Measurements from ENCODE around the gene ODR4.
"Not testable (repeated sequence)": the region's sequence is repeated elsewhere in the genome, so short reads cannot be mapped to it uniquely, and the experiment has no call there.

The ODR4 gene

GRCh38 chr1:186424539-186424938 lies 48.9 kb downstream of the ODR4 start:
- DNase-seq, result no peak

DNA sequence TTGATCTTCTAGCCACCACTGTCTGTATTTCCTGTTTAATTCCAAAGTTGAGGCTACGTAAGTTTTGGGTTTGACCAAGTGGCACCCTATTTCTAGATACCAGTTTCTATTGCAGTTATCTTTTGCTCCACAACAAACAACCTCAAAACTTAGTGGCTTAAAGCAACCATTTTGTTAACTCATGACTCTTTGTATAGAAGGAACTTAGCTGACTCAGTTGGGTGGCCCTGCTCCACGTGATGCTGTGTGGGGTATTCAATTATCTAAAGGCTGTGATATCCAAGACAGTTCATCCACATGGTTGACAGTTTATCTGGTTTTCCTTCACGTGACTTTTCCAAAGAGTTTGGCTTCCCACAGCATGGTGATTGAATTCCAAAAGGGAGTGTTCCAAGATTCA lies 50.5 kb downstream of the ODR4 start:
- DNase-seq, result no peak

DNA sequence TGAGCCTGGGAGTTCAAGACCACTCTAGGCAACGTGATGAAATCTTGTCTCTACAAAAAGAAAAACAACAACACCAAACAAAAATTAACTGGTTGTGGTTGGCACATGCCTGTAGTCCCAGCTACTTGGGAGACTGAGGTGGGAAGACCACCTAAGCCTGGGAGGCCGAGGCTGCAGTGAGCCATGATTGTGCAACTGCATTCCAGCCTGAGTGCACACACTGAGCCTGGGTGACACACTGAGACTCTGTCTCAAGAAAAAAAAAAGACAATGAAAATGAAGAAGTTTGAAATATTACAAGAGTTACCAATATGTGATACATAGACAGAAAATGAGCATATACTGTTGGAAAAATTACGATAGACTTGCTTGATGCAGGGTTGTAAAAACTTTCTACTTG lies 53.4 kb downstream of the ODR4 start:
- no peak for DNase-seq

GRCh38 chr1:186435336-186435735 lies 59.7 kb downstream of the ODR4 start:
- peak; percentile 5 for DNase-seq

- no peak for DNase-seq
Observed at GRCh38 chr1:186438567-186438966, 62.9 kb downstream of the ODR4 start.

GRCh38 chr1:186440584-186440983 lies 64.9 kb downstream of the ODR4 start:
- DNase-seq, result peak; percentile 30

GRCh38 chr1:186442651-186443375 lies 67.2 kb downstream of the ODR4 start:
- peak; percentile 70 for DNase-seq

- peak; percentile 51 for DNase-seq
Observed at GRCh38 chr1:186443638-186444037, 68.0 kb downstream of the ODR4 start.

- DNase-seq, result no peak
Observed at GRCh38 chr1:186446152-186446551, 70.5 kb downstream of the ODR4 start.

DNA sequence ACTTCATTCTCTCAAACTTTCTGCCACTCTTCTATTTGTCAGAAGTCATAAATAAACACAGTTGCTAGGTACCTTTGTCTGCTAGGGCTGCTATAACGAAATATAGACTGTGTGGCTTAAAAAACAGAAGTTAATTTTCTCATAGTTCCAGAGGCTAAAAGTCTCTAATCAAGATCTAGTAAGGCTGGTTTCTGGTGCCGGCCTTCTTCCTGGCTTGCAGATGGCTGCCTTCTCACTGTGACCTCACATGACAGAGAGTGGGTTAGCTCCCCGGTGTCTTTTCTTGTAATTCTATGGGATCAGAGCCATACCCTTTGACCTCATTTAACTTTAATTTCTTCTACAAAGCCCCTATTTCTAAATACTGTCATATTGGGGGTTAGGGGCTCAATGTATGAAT lies 79.3 kb downstream of the ODR4 start:
- no peak for DNase-seq

DNA sequence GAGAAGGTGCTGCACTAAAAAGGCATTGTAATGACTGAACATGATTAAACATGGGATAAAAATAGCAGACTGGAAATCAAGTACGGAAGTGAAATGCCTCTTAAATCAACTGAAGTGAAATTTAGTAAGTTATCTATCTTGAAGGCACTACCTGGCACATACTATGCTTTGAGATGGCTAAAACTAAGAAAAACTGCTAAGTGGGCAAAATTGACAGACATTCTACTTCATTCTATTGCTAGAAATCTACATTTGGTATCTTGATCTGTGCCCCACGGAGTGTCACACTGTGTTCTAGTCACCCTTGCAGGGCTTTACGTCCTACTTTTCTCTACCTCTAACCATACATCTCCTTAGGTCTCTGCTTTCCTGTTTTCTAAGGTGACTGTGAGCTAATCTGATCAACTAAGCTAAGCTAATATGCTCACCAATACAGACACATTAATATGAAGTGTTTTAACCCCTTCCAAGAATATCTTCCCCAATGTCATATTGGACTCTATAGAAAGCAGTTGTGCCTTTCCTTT lies 81.2 kb downstream of the ODR4 start:
- DNase-seq, result no peak

GRCh38 chr1:186459161-186459560 lies 83.5 kb downstream of the ODR4 start:
- DNase-seq, result not testable (repeated sequence)

DNA sequence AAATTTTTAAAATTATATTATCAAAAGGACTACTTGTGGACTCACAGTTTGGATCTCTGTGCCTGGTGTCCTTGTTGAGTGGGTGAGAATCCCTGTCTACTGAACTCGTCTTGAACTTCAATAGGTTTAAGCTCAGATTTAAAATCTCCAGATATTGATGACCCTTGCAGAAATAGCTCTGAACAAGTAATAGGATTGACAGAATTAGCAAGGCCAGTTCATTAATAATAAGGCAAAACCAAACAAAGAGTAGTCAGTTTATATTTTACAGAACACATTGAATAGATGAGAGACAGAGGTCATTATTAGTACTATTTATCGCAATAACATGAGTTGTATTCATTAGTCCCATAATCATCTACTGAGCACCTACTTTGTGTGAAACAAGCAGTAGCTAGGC lies 85.4 kb downstream of the ODR4 start, which contains the start of gene PDC:
PDC (minus strand) TSS at position 101 of the 400 bp plus-strand sequence. CDS start 11,655 bp downstream, outside the sequence.
- DNase-seq, result no peak

DNA sequence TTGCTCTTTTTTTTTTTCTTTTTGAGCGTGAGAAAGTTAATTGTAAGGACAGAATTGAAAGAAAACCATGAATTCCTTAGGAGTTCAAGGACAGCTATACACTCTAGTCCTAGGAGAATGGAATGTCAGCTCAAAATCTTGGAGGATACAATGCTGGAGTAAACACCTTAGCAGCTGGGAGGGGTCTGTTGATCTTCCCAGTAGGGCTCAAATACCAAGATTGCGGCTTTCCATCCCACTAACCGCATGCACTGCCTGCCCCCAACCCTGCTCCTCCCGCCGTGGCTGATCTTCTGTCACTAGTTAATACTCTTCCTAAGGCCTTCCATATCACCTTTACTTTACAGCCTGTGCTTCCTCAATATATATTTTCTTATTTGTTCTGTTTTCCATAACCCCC lies 87.9 kb downstream of the ODR4 start:
- no peak for DNase-seq

GRCh38 chr1:186463926-186464325 lies 88.3 kb downstream of the ODR4 start:
- no peak for DNase-seq

- not testable (repeated sequence) for DNase-seq
Observed at GRCh38 chr1:186465491-186465890, 89.9 kb downstream of the ODR4 start.

- DNase-seq, result no peak
Observed at GRCh38 chr1:186465946-186466345, 90.3 kb downstream of the ODR4 start.
